SK-N-SH (cell line): ENCODE results near the gene ALKBH6. TPM values are rescaled to one million over a fixed set of nuclear protein-coding genes. Genes with fewer than 3 reads are reported as not detected.
A peak's percentile ranks its signal among the peaks of the same experiment; 100 is the strongest.

Experiments used
- CTCF ChIA-PET: fragments of 300-600, 350-600 bp; formaldehyde crosslinking; extraction: SDS; loops from one replicate; lab custom pipeline; 2021; lab: Yijun Ruan, JAX
- POLR2A ChIA-PET: fragments of 350-600 bp; sonication (Branson Sonifier 250); formaldehyde crosslinking; extraction: SDS; loops from one replicate; lab custom pipeline; 2020; ENCODE audit warnings: antibody characterized with exemption, inconsistent platforms; lab: Yijun Ruan, JAX
- DNase-seq: peaks from one replicate; pipeline ENCODE4 v3.0.0; 2012
- H2AFZ ChIP-seq: fragments of 200-600 bp; sonication (generic); 2 replicates; pipeline ENCODE4 v1.8.1; 2016; ENCODE audit warnings: antibody characterized with exemption, mild to moderate bottlenecking, low read depth
- H3F3A ChIP-seq: fragments of 200-600 bp; sonication (generic); replicated peaks from 2 replicates; pipeline ENCODE3; 2016; ENCODE audit warnings: antibody characterized with exemption, mild to moderate bottlenecking; ENCODE audit not compliant: insufficient read depth
- H3K27ac ChIP-seq, 2 experiments: fragments of 200-500 bp in 1 of 2; fragments of 200-600 bp in 1 of 2; sonication (Bioruptor generic) in 1 of 2; sonication (generic), shearing (Covaris generic) in 1 of 2; 2 replicates each; pipeline versions ENCODE4 v1.5.1 to v1.6.1; 2014 to 2016; ENCODE audit warnings: low read depth in 2 of 2, inconsistent platforms in 1 of 2, low read length in 1 of 2, mild to moderate bottlenecking in 1 of 2, mixed read lengths in 1 of 2
- H3K27me3 ChIP-seq: fragments of 200-600 bp; sonication (generic), shearing (Covaris generic); 2 replicates; pipeline ENCODE4 v1.6.1; 2016; ENCODE audit warnings: mixed run types; ENCODE audit not compliant: insufficient read depth
- H3K36me3 ChIP-seq, 2 experiments: fragments of 200-500 bp in 1 of 2; fragments of 200-600 bp in 1 of 2; sonication (Bioruptor generic) in 1 of 2; sonication (generic) in 1 of 2; replicated peaks in 1 of 2; 2 replicates each; pipeline versions ENCODE3 to v1.5.1; 2014 to 2016; ENCODE audit warnings: low read length in 1 of 2, mild to moderate bottlenecking in 1 of 2; ENCODE audit not compliant: insufficient read depth in 2 of 2, control insufficient read depth in 1 of 2
- H3K4me1 ChIP-seq, 2 experiments: fragments of 200-500 bp in 1 of 2; fragments of 200-600 bp in 1 of 2; sonication (Bioruptor generic) in 1 of 2; sonication (generic), shearing (Covaris generic) in 1 of 2; 2 replicates each; pipeline versions ENCODE4 v1.5.1 to v1.6.1; 2014 to 2016; ENCODE audit warnings: low read depth in 1 of 2, low read length in 1 of 2, mixed run types in 1 of 2; ENCODE audit not compliant: insufficient read depth in 2 of 2, control insufficient read depth in 1 of 2
- H3K4me2 ChIP-seq: fragments of 200-600 bp; sonication (generic), shearing (Covaris generic); 2 replicates; pipeline ENCODE4 v1.6.1; 2017; ENCODE audit warnings: mixed run types
- H3K4me3 ChIP-seq, 2 experiments: fragments of 200-500 bp in 1 of 2; fragments of 200-600 bp in 1 of 2; sonication (Bioruptor generic) in 1 of 2; sonication (generic), shearing (Covaris generic) in 1 of 2; 2 replicates each; pipeline versions ENCODE4 v1.5.1 to v1.8.1; 2014 to 2016; ENCODE audit warnings: low read depth in 2 of 2, inconsistent platforms in 1 of 2, low read length in 1 of 2, mild to moderate bottlenecking in 1 of 2, mixed read lengths in 1 of 2, moderate library complexity in 1 of 2
- H3K79me2 ChIP-seq: fragments of 200-600 bp; sonication (generic); 2 replicates; pipeline ENCODE4 v1.8.1; 2017; ENCODE audit warnings: mild to moderate bottlenecking; ENCODE audit not compliant: insufficient read depth
- H3K9ac ChIP-seq: fragments of 200-600 bp; sonication (generic); 2 replicates; pipeline ENCODE4 v1.6.1; 2017; ENCODE audit warnings: mixed run types
- H3K9me2 ChIP-seq: fragments of 200-600 bp; sonication (generic); 2 replicates; pipeline ENCODE4 v1.6.1; 2017; ENCODE audit warnings: mixed run types
- H3K9me3 ChIP-seq: fragments of 200-600 bp; sonication (generic); 2 replicates; pipeline ENCODE4 v1.6.1; 2017; ENCODE audit warnings: mixed run types, mild to moderate bottlenecking, moderate library complexity
- H4K20me1 ChIP-seq: fragments of 200-600 bp; sonication (generic); 2 replicates; pipeline ENCODE4 v1.6.1; 2017; ENCODE audit warnings: mild to moderate bottlenecking, mixed run types; ENCODE audit not compliant: insufficient read depth
- CHD2 ChIP-seq: fragments of 150-350 bp; IDR thresholded peaks from 2 replicates; pipeline ENCODE4 v1.6.1; 2018; ENCODE audit warnings: low read length; ENCODE audit not compliant: partially characterized antibody
- EP300 ChIP-seq, 2 experiments: IDR thresholded peaks; 2 replicates each; pipeline versions ENCODE4 v1.4.0 to v1.6.1; 2012; ENCODE audit warnings: borderline replicate concordance in 1 of 2, low read depth in 1 of 2, low read length in 1 of 2
- FOSL2 ChIP-seq: IDR thresholded peaks from 2 replicates; pipeline ENCODE4 v1.4.0; 2012; ENCODE audit warnings: low read depth, mild to moderate bottlenecking, moderate library complexity, borderline replicate concordance
- FOXJ3 ChIP-seq: sonication (generic); formaldehyde crosslinking; IDR thresholded peaks from 2 replicates; pipeline ENCODE4 v1.5.1; 2020; ENCODE audit warnings: mild to moderate bottlenecking, missing genetic modification reagents
- FOXM1 ChIP-seq: IDR thresholded peaks from 2 replicates; pipeline ENCODE4 v1.4.0; 2012; ENCODE audit warnings: low read depth, mild to moderate bottlenecking
- MAX ChIP-seq: IDR thresholded peaks from 2 replicates; pipeline ENCODE4 v1.4.0; 2012; ENCODE audit warnings: low read depth
- MXI1 ChIP-seq: IDR thresholded peaks from 2 replicates; pipeline ENCODE4 v1.6.1; 2012; ENCODE audit warnings: mild to moderate bottlenecking, low read depth, low read length, improper control_type of control experiment
- PBX3 ChIP-seq: IDR thresholded peaks from 2 replicates; pipeline ENCODE4; 2012
- TCF12 ChIP-seq: IDR thresholded peaks from 2 replicates; pipeline ENCODE4 v1.4.0; 2012
- ZBTB33 ChIP-seq: IDR thresholded peaks from 2 replicates; pipeline ENCODE4 v1.4.0; 2012; ENCODE audit warnings: low read depth, borderline replicate concordance
- WGBS: methylation state at CpG from one replicate; pipeline ENCODE4 v1.1.6; 2017; ENCODE audit warnings: low lambda C conversion rate; 5-methylcytosine and 5-hydroxymethylcytosine counted together
- polyA plus RNA-seq, 3 experiments: library from polyadenylated mRNA; depleted of rRNA; stranded (reverse); fragments of >200 nt; gene quantifications; 2 replicates each; pipeline ENCODE4 v1.2.3, GENCODE V29; 2012
- TF ChIP-seq, protein P1 (sequence below): fragments of 150-350 bp; IDR thresholded peaks from 2 replicates; pipeline ENCODE4 v1.6.1; 2017; ENCODE audit warnings: antibody characterized with exemption, low read length, low read depth, borderline replicate concordance

ALKBH6 gene
- polyA plus RNA-seq, 1 of the 3 experiments (the other 2 are of a cell fraction): 29.9 TPM

DNA sequence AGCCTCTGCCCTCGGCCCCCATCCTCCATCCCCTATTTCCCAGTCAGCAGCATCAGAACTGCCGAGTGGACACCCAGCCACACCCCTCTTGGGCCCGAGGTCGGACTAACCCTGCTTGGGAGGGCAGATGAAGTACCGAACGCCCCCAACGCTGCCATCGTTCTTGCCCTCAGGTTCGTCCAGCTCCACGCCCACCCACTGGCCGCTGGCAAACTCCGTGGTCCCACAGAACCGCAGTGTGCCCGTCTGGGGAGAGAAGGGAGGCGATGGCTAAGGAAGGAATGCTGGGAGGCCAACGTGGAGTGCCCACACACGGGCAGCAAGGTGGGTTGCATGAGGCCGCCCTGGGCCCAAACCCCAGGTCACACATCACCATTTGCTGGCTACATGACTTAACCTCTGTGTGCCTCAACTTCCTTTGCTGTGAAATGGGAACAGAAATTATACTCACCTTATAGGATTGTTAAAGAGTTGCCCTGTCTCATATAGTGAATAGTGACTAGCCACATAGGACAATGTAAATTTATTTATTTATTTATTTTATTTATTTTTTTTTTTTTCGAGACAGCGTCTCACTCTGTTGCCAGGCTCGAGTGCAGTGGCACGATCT, 5.2 kb upstream of the ALKBH6 start:
- peaks cover 8 to 33% of the 10 kb centered on the region in 2 experiments for H3K36me3 ChIP-seq
- no peaks in the 10 kb centered on the region for H3K9me3 ChIP-seq
- H2AFZ ChIP-seq: no peak overlapping the region
- peaks cover 5 to 7% of the 10 kb centered on the region in 2 experiments; a peak in 2 of 4 replicates for H3K4me1 ChIP-seq
- H3F3A ChIP-seq: no peaks in the 10 kb centered on the region
- H3K27me3 ChIP-seq: no peaks in the 10 kb centered on the region
- H3K4me2 ChIP-seq: no peak overlapping the region
- DNase-seq: no peak
- H3K9me2 ChIP-seq: no peaks in the 10 kb centered on the region
- H3K4me3 ChIP-seq: no peak overlapping the region
- no peaks in the 10 kb centered on the region for H4K20me1 ChIP-seq
- WGBS: 97% methylated on average over 22 of the region's 22 CpGs
- TF ChIP-seq FOSL2 (no peak), FOXM1 (no peak), CHD2 (no peak), MAX (no peak)
- TF ChIP-seq, protein P1, sequence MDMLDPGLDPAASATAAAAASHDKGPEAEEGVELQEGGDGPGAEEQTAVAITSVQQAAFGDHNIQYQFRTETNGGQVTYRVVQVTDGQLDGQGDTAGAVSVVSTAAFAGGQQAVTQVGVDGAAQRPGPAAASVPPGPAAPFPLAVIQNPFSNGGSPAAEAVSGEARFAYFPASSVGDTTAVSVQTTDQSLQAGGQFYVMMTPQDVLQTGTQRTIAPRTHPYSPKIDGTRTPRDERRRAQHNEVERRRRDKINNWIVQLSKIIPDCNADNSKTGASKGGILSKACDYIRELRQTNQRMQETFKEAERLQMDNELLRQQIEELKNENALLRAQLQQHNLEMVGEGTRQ: no peak
- H3K9ac ChIP-seq: no peak overlapping the region
- ChIA-PET CTCF (no interaction called here), POLR2A (interaction anchor here (0.6 kb wide), 1 partner anchor 10 kb away, joined by 3 read pairs; no protein-coding TSS in a partner anchor)
- H3K79me2 ChIP-seq: no peaks in the 10 kb centered on the region
- no peak overlapping the region for H3K27ac ChIP-seq

- H3K4me1 ChIP-seq: peaks cover 5 to 26% of the 10 kb centered on the region in 2 experiments; a peak in 2 of 4 replicates
- 22% methylated on average over 13 of the region's 15 CpGs for WGBS
- TF ChIP-seq EP300 (IDR thresholded peaks at IDR 0.05; ENCODE audit: borderline replicate concordance in 1 of 2, low read depth in 1 of 2, low read length in 1 of 2) (no peak), TCF12 (no peak), ZBTB33 (no peak), MXI1 (no peak), FOXJ3 (CRISPR knock-in tag) (no peak), MAX (no peak), PBX3 (no peak)
- TF ChIP-seq, protein P1: no peak
- H2AFZ ChIP-seq: peak overlapping the region; percentile 71
- H3F3A ChIP-seq: no peaks in the 10 kb centered on the region
- CTCF ChIA-PET: interaction anchor here (0.8 to 1.5 kb wide), 3 partner anchors 17 to 76 kb away, joined by 3 read pairs; no protein-coding TSS in a partner anchor
- H3K9me2 ChIP-seq: no peaks in the 10 kb centered on the region
- peaks cover 0 to 19% of the 10 kb centered on the region in 2 experiments for H3K36me3 ChIP-seq
- peak overlapping the region; percentile 78 for H3K9ac ChIP-seq
- POLR2A ChIA-PET: interaction anchor here (0.8 to 1.4 kb wide), 4 partner anchors 18 to 113 kb away, joined by 4 to 6 read pairs (median 4); partner anchors contain the start of genes NFKBID, THAP8 and WDR62
- no peak for DNase-seq
- H3K27ac ChIP-seq: peak overlapping the region; percentile 20 to 58; a peak in 2 of 4 replicates
- H3K9me3 ChIP-seq: no peaks in the 10 kb centered on the region
- H3K4me3 ChIP-seq: peak overlapping the region; percentile 70 to 80
- peak overlapping the region; percentile 92 for H3K4me2 ChIP-seq
- no peaks in the 10 kb centered on the region for H4K20me1 ChIP-seq
- H3K27me3 ChIP-seq: no peaks in the 10 kb centered on the region
- peaks cover 8% of the 10 kb centered on the region; the same call in 1 of the 2 replicates for H3K79me2 ChIP-seq
Observed at GRCh38 chr19:36013280-36014011, 567 bp downstream of the ALKBH6 start.
